Measurements from ENCODE around the gene ARMC2. TPM values are rescaled to one million over a fixed set of nuclear protein-coding genes. Genes with fewer than 3 reads are reported as not detected.

ARMC2 gene
- total RNA-seq, 1 experiment from 2014 or later, result 12.6 TPM

- Histone ChIP-seq H3K4me3 (ENCODE audit: low read depth, low read length, poor library complexity, severe bottlenecking) (no peak overlapping the region), H3K9me3 (ENCODE audit: low read depth, low read length, poor library complexity, severe bottlenecking) (no peaks in the 10 kb centered on the region), H3K36me3 (ENCODE audit: insufficient read depth, low read length, poor library complexity, severe bottlenecking) (no peaks in the 10 kb centered on the region), H3K27ac (ENCODE audit: low read depth, low read length, poor library complexity, severe bottlenecking) (no peak overlapping the region), H3K4me1 (ENCODE audit: insufficient read depth, low read length, poor library complexity, severe bottlenecking) (no peaks in the 10 kb centered on the region), H3K27me3 (replicated peaks; ENCODE audit: insufficient read depth, low read depth, low read length, poor library complexity) (no peaks in the 10 kb centered on the region)
- POLR2A ChIA-PET (ENCODE audit: low non-redundant PET), result no interaction called here
- no TSS peak for BruUV-seq (replicated peaks)
- TF ChIP-seq CTCF (conservative IDR thresholded peaks at IDR 0.05; ENCODE audit: low read depth, low read length) (no peak), EZH2 (IDR thresholded peaks at IDR 0.05; ENCODE audit: borderline replicate concordance, low read depth, low read length, poor library complexity, severe bottlenecking) (no peak)
- CTCF ChIA-PET, result no interaction called here
- DNase-seq (ENCODE audit: low spot score), result no peak
- intact Hi-C loops (cut with micrococcal nuclease; ENCODE audit: unreplicated experiment), result no loop called here
These were observed 141.5 kb downstream of the ARMC2 start for GRCh38 chr6:108989700-108990099.

DNA sequence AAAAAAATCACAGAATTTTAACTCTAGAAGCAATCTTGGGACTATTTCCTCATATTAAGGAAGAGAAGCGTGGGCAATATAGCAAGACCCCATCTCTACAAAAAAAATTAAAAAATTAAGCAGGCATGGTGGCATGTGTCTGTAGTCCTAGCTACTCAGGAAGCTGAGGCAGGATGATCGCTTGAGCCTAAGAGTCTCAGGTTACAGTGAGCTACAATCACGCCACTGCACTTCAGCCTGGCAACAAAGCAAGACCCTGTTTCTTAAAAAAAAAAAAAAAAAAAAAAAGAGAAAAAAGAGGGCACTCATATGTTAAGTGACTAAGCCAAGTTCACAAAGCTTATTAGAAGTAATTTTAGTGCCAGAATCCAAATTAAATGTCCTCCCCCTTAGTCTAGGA, 145.7 kb downstream of the ARMC2 start:
- no peaks in the 10 kb centered on the region for H3K9me3 ChIP-seq (ENCODE audit: low read depth, low read length, poor library complexity, severe bottlenecking)
- CTCF ChIA-PET, result no interaction called here
- H3K36me3 ChIP-seq (ENCODE audit: insufficient read depth, low read length, poor library complexity, severe bottlenecking), result no peaks in the 10 kb centered on the region
- no TSS peak for BruUV-seq (replicated peaks)
- no peaks in the 10 kb centered on the region for H3K4me1 ChIP-seq (ENCODE audit: insufficient read depth, low read length, poor library complexity, severe bottlenecking)
- TF ChIP-seq CTCF (conservative IDR thresholded peaks at IDR 0.05; ENCODE audit: low read depth, low read length), result no peak
- TF ChIP-seq EZH2 (IDR thresholded peaks at IDR 0.05; ENCODE audit: borderline replicate concordance, low read depth, low read length, poor library complexity, severe bottlenecking), result no peak
- H3K4me3 ChIP-seq (ENCODE audit: low read depth, low read length, poor library complexity, severe bottlenecking), result no peak overlapping the region
- DNase-seq (ENCODE audit: low spot score), result no peak
- POLR2A ChIA-PET (ENCODE audit: low non-redundant PET), result no interaction called here
- H3K27ac ChIP-seq (ENCODE audit: low read depth, low read length, poor library complexity, severe bottlenecking), result no peak overlapping the region
- intact Hi-C loops (cut with micrococcal nuclease; ENCODE audit: unreplicated experiment), result no loop called here
- H3K27me3 ChIP-seq (replicated peaks; ENCODE audit: insufficient read depth, low read depth, low read length, poor library complexity), result no peaks in the 10 kb centered on the region

DNA sequence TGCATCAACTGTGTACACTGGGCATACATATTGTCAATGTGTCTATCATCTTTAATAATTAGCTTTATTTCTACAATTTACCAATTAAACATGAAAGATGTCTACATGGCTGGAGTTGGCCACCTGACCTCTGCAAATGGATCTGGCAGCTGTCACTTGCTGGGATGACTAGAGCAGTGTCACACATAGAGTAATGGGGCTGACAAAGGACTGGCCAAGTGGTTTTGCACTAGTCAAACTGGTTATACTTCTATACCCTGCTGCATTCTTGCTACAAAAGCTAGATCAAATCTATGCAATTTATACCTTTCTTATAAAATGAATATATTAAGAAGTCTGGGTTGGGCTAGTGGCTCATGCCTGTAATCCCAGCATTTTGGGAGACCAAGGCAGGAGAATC, 147.1 kb downstream of the ARMC2 start:
- Histone ChIP-seq H3K27ac (ENCODE audit: low read depth, low read length, poor library complexity, severe bottlenecking) (no peak overlapping the region), H3K36me3 (ENCODE audit: insufficient read depth, low read length, poor library complexity, severe bottlenecking) (no peaks in the 10 kb centered on the region), H3K4me3 (ENCODE audit: low read depth, low read length, poor library complexity, severe bottlenecking) (no peak overlapping the region), H3K4me1 (ENCODE audit: insufficient read depth, low read length, poor library complexity, severe bottlenecking) (no peaks in the 10 kb centered on the region), H3K9me3 (ENCODE audit: low read depth, low read length, poor library complexity, severe bottlenecking) (no peaks in the 10 kb centered on the region), H3K27me3 (replicated peaks; ENCODE audit: insufficient read depth, low read depth, low read length, poor library complexity) (no peaks in the 10 kb centered on the region)
- ChIA-PET CTCF (no interaction called here), POLR2A (ENCODE audit: low non-redundant PET) (no interaction called here)
- no TSS peak for BruUV-seq (replicated peaks)
- intact Hi-C loops (cut with micrococcal nuclease; ENCODE audit: unreplicated experiment), result no loop called here
- DNase-seq (ENCODE audit: low spot score), result no peak
- TF ChIP-seq CTCF (conservative IDR thresholded peaks at IDR 0.05; ENCODE audit: low read depth, low read length) (no peak), EZH2 (IDR thresholded peaks at IDR 0.05; ENCODE audit: borderline replicate concordance, low read depth, low read length, poor library complexity, severe bottlenecking) (no peak)
